ENCODE results near the gene TLL2.

GRCh38 chr10:96517284-96517683, 3.6 kb upstream of the TLL2 start:
- TF ChIP-seq CTCF (IDR thresholded peaks at IDR 0.05), result no peak
- no peak for TF ChIP-seq POLR2AphosphoS5 (IDR thresholded peaks at IDR 0.05; ENCODE audit: insufficient read depth in 1 of 2, low read depth in 1 of 2)
- no peak for TF ChIP-seq POLR2A (IDR thresholded peaks at IDR 0.05)
